Naive thymus-derived CD4-positive, alpha-beta T cell (primary cell): ENCODE measurements around the gene PTGDR2. TPM values are rescaled to one million over a fixed set of nuclear protein-coding genes. Genes with fewer than 3 reads are reported as not detected.

Experiments
- ATAC-seq: fragments of 150-1000 bp; cut with Tn5 transposase; 2 replicates; pipeline ENCODE4 v1.10.0; 2021; ENCODE audit warnings: mild to moderate bottlenecking, moderate library complexity
- CTCF ChIA-PET: fragments of 350-600 bp; sonication (Branson Sonifier 250); formaldehyde crosslinking; loops from one replicate; lab custom pipeline; 2021; ENCODE audit warnings: antibody characterized with exemption; lab: Charles Lee
- POLR2A ChIA-PET: fragments of 350-600 bp; sonication (Branson Sonifier 250); formaldehyde crosslinking; loops from one replicate; lab custom pipeline; 2021; ENCODE audit warnings: antibody characterized with exemption, inconsistent platforms; lab: Charles Lee
- DNase-seq, 9 donors: peaks; one replicate each; pipeline versions ENCODE4 v3.0.0 to v3.0.0-alpha.2; 2020 to 2022; ENCODE audit warnings: mixed read lengths in 1 of 9
- H3K27ac ChIP-seq: one replicate; pipeline ENCODE4 v1.7.0; 2013; ENCODE audit warnings: mild to moderate bottlenecking, low read depth, low read length, moderate library complexity
- H3K27me3 ChIP-seq, 2 donors: one replicate each; pipeline ENCODE4 v1.7.0; 2013; ENCODE audit warnings: low read length in 2 of 2, mild to moderate bottlenecking in 2 of 2, moderate library complexity in 2 of 2; ENCODE audit not compliant: control insufficient read depth in 2 of 2, insufficient read depth in 2 of 2
- H3K36me3 ChIP-seq, 3 experiments: 1 replicate in 2 of 3; 2 replicates in 1 of 3; pipeline ENCODE4 v1.7.0; 2013; ENCODE audit warnings: low read length in 3 of 3, mild to moderate bottlenecking in 3 of 3, moderate library complexity in 1 of 3; ENCODE audit not compliant: insufficient read depth in 3 of 3, control insufficient read depth in 2 of 3
- H3K4me1 ChIP-seq, 2 donors: one replicate each; pipeline ENCODE4 v1.7.0; 2013; ENCODE audit warnings: low read length in 2 of 2, mild to moderate bottlenecking in 2 of 2, moderate library complexity in 1 of 2; ENCODE audit not compliant: control insufficient read depth in 2 of 2, insufficient read depth in 2 of 2
- H3K4me3 ChIP-seq: 2 replicates; pipeline ENCODE4 v1.7.0; 2013; ENCODE audit warnings: mild to moderate bottlenecking, low read length
- H3K9me3 ChIP-seq, 3 experiments: 1 replicate in 2 of 3; 2 replicates in 1 of 3; pipeline ENCODE4 v1.7.0; 2013; ENCODE audit warnings: low read length in 3 of 3; ENCODE audit not compliant: control insufficient read depth in 2 of 3
- H3K27ac Mint-ChIP-seq, 9 donors: one replicate each; pipeline ENCODE4 v1.8.0; 2020 to 2022; ENCODE audit warnings: mixed read lengths in 9 of 9, mild to moderate bottlenecking in 8 of 9, moderate library complexity in 5 of 9, inconsistent platforms in 2 of 9
- H3K27me3 Mint-ChIP-seq, 5 donors: one replicate each; pipeline ENCODE4 v1.8.0; 2021 to 2022; ENCODE audit warnings: mixed read lengths in 5 of 5, mild to moderate bottlenecking in 1 of 5
- H3K36me3 Mint-ChIP-seq, 5 donors: one replicate each; pipeline ENCODE4 v1.8.0; 2020 to 2022; ENCODE audit warnings: mixed read lengths in 5 of 5, mild to moderate bottlenecking in 3 of 5, inconsistent platforms in 1 of 5
- H3K4me1 Mint-ChIP-seq, 7 donors: one replicate each; pipeline ENCODE4 v1.8.0; 2020 to 2022; ENCODE audit warnings: mixed read lengths in 7 of 7, mild to moderate bottlenecking in 3 of 7, inconsistent platforms in 1 of 7
- H3K4me3 Mint-ChIP-seq, 10 donors: one replicate each; pipeline ENCODE4 v1.8.0; 2020 to 2022; ENCODE audit warnings: mild to moderate bottlenecking in 10 of 10, mixed read lengths in 10 of 10, moderate library complexity in 6 of 10, inconsistent platforms in 2 of 10
- H3K9me3 Mint-ChIP-seq, 11 donors: one replicate each; pipeline ENCODE4 v1.8.0; 2020 to 2022; ENCODE audit warnings: mixed read lengths in 11 of 11, mild to moderate bottlenecking in 4 of 11, inconsistent platforms in 1 of 11, moderate library complexity in 1 of 11
- intact Hi-C, 2 donors: fragments of 100-400 bp; cut with micrococcal nuclease; formaldehyde crosslinking; loops; one replicate each; pipeline ENCODE4 v1.15.1; 2023
- polyA plus RNA-seq, 2 donors: library from polyadenylated mRNA; unstranded; fragments of 300-500 nt; fragmentation: Illumina TruSeq; gene quantifications; one replicate each; pipeline ENCODE4 v1.2.3, GENCODE V29; 2021
- total RNA-seq, 6 experiments: library from RNA in 5 of 6; stranded (reverse) in 5 of 6; gene quantifications; 1 replicate in 5 of 6; 2 replicates in 1 of 6; pipeline ENCODE4 v1.2.3 and lab custom pipeline; 2021 to 2026

PTGDR2 gene
- total and polyA plus RNA-seq, 7 experiments from 2014 or later = 0.08 to 4.5 (median 0.65) TPM; not detected in 2

DNA sequence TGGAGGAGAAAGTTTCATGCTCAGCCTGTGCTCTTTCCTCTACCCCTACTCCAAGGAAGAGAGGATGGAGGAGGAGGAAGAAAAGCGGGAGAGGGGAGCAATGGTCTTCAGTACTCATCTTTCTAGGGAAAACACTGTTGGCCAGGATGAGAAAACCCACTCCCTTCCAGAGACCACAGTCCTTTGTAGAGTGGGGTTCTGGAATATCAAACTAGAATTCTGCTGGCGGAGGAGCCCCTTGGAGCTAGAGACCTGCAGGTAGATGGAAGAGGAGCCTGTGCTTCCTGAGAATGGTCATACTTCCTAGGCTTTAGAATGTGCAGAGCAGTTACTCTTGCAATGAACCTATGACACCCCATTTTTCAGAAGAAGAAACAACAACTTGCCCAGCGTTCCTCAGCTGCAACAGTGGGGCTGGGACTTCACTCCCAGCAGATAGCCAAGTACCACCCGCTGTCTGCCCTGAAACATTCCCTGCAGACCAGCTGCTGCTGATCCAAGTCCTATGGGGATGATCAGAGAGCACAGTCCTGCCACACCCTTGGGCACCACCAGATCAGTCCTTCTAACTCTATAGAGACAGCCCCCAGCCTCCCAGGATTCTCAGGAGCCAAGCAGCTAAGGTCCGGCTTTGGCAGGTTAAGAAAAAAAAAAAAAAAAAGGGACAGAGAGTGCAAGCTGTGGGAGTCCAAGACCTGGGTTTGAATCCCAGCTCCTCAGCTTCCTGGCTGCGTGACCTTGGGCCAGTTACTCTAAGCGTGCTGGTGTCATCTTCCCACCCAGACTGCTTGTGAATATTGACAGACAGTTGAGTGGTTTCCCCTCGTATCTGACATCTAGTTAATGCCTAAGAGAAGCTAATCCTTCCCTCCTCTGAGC lies 664 bp downstream of the PTGDR2 start:
- intact Hi-C loops = no loop called here
- Histone ChIP-seq H3K27ac (no peak overlapping the region), H3K4me3 (no peak overlapping the region), H3K36me3 (peaks cover 3 to 28% (median 6%) of the 10 kb centered on the region in 3 experiments), H3K27me3 (no peaks in the 10 kb centered on the region), H3K9me3 (no peaks in the 10 kb centered on the region), H3K4me1 (peaks cover 7% of the 10 kb centered on the region in 2 donors)
- ChIA-PET CTCF (interaction anchor here (1.4 kb wide), 1 partner anchor 44 kb away, joined by 5 read pairs; no protein-coding TSS in a partner anchor), POLR2A (no interaction called here)
- H3K36me3 Mint-ChIP-seq = peaks cover 4 to 20% (median 18%) of the 10 kb centered on the region in 5 donors
- DNase-seq (no peak), ATAC-seq (no peak)
- H3K27me3 Mint-ChIP-seq = peaks cover 0 to 2% (median 0%) of the 10 kb centered on the region in 5 donors
- no peak overlapping the region for H3K4me3 Mint-ChIP-seq
- peaks cover 13 to 22% (median 19%) of the 10 kb centered on the region in 7 donors for H3K4me1 Mint-ChIP-seq
- peaks cover 0 to 2% (median 0%) of the 10 kb centered on the region in 11 donors for H3K9me3 Mint-ChIP-seq
- peak overlapping the region in 2 of 9 donors; percentile 21 to 62 for H3K27ac Mint-ChIP-seq

DNA sequence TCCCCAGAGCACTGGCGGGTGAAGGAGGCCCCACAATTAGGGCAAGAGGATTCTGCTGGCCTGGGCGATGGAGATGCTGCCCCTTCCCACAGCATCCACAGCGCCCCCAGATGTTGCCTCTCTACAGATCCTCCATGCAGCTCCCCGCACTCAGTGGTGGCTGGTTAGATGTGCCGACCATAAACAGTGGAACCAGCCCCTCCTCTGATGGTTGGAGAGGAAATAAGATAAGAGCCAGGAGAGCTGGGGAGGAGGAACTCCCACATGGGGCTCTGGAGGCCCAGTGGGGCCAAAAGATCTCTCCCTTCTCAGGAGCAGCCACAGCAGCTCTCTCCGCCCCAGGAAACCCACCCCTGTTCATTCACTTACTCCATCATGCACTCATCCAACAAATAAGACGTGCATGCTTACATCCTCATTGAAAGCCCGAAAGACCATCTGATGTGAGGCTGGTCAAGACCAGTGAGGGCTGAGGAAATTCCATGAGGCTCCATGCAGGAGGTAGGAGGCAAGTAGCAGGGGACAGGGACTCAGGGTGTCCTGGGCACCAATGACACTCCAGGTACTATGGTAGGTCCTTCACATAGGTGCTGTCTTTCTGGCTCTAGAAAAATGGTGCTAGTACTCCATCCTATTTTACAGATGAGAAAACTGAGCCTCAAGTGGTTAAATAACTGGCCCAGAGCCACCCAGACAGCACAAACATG lies 1.5 kb downstream of the PTGDR2 start:
- Histone ChIP-seq H3K4me3 (no peak overlapping the region), H3K9me3 (no peaks in the 10 kb centered on the region), H3K27me3 (no peaks in the 10 kb centered on the region), H3K27ac (no peak overlapping the region), H3K36me3 (peaks cover 6 to 36% (median 11%) of the 10 kb centered on the region in 3 experiments), H3K4me1 (peaks cover 7% of the 10 kb centered on the region in 2 donors)
- Mint-ChIP-seq H3K27me3 (peaks cover 0 to 2% (median 0%) of the 10 kb centered on the region in 5 donors), H3K4me3 (no peak overlapping the region), H3K9me3 (peaks cover 0 to 2% (median 0%) of the 10 kb centered on the region in 11 donors), H3K4me1 (peaks cover 12 to 21% (median 18%) of the 10 kb centered on the region in 7 donors), H3K36me3 (peaks cover 5 to 26% (median 18%) of the 10 kb centered on the region in 5 donors), H3K27ac (no peak overlapping the region)
- intact Hi-C loops = no loop called here
- ChIA-PET CTCF (no interaction called here), POLR2A (no interaction called here)
- no peak for ATAC-seq
- DNase-seq = no peak

DNA sequence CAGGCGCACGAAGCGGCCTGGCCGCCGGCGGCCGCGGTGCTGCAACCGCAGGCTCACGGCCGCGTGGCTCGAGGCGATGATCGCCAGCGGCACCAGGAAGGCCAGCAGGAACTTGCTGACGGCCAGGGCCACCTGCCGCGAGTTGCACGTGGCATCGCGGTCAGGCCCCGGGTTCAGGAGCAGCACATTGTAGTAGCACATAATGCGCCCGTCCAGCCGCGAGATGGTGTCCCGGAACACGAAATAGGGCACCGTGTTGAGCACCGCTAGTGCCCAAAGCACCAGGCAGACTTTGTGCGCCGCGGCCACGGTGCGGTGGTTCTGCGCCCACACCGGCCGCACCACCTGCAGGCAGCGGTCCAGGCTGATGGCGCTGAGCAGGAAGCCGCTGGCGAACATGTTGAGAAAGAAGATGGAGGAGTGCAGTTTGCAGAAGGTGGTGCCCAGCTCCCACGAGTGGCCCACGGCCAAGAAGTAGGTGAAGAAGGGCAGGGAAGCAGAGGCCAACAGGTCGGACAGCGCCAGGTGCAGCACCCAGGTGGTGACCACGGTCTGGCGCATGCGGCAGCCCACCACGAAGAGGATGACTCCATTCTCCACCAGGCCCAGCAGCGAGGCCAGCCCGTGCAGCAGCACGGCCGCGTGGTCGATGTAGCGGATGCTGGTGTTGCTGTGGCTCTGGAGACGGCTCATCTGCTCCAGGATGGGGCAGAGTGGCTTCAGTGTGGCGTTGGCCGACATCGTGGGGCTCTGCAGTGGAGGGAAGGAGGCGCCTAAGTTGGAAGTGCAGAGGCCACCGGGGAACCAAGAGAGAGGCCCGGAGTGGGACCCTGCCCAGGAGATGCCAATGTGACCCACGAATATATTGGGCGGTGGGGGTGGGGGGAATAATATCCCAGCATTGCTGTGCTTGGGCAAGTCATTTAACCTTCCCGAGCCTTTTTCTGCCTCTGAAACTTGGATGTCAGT lies 2.5 kb downstream of the PTGDR2 start:
- H3K4me1 Mint-ChIP-seq = peaks cover 1 to 11% (median 8%) of the 10 kb centered on the region in 7 donors
- no peak for DNase-seq

DNA sequence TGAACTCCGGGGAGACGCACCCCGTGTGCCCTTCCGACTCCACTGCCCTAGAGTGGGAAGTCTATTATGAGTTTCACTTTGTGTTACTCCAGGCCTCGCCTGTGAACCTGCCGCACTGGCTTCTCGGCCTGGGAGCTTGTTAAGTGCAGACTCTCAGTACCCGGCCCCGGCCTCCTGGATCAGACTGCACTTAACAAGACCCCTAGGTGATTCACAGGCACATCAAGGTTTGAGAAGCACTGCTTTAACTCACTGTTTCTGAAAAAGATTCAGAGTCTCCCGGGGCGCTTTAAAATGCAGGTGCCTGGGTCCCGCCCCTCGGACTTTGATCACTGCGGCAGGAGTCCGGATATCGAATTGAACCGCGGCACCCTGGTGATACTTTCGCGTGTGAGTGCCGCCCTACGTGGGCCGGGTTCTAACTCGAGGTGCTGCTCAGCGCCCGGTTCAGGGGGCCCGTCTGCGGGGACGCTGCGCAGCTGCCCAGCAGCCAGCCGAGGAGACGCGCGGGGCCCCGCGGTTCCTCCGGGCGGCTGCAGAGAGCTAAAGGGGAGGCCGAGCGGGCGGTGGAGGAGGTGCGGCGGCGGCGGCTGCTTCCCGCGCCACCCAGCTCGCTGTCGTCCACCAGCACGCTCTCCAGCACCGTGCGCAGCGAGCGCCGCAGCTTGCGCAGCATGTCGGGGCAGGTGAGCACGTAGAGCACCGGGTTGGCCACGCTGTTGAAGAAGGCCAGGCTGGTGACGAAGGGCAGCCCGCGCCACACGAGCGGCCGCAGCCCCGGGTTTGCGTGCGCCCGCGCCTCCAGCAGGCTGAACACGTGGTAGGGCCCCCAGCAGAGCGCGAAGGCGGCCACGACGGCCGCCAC lies 3.4 kb downstream of the PTGDR2 start:
- intact Hi-C loops = no loop called here
- POLR2A ChIA-PET = no interaction called here
- Histone ChIP-seq H3K4me3 (no peak overlapping the region), H3K4me1 (no peaks in the 10 kb centered on the region), H3K27ac (no peak overlapping the region), H3K9me3 (no peaks in the 10 kb centered on the region), H3K36me3 (peaks cover 6 to 55% (median 12%) of the 10 kb centered on the region in 3 experiments), H3K27me3 (no peaks in the 10 kb centered on the region)
- Mint-ChIP-seq H3K4me1 (peaks cover 0 to 7% (median 4%) of the 10 kb centered on the region in 7 donors), H3K36me3 (peaks cover 5 to 33% (median 18%) of the 10 kb centered on the region in 5 donors), H3K27ac (no peak overlapping the region), H3K27me3 (peaks cover 0 to 2% (median 0%) of the 10 kb centered on the region in 5 donors), H3K9me3 (no peaks in the 10 kb centered on the region), H3K4me3 (no peak overlapping the region)
- no peak for DNase-seq
- CTCF ChIA-PET = no interaction called here
- ATAC-seq = no peak

More for the DNA sequence above, 2.5 kb downstream of the PTGDR2 start:
- H3K27ac ChIP-seq = no peak overlapping the region
- peak overlapping the region in 1 of 9 donors; percentile 38 for H3K27ac Mint-ChIP-seq
- H3K27me3 ChIP-seq = no peaks in the 10 kb centered on the region
- peaks cover 0 to 2% (median 0%) of the 10 kb centered on the region in 5 donors for H3K27me3 Mint-ChIP-seq
- peaks cover 5 to 33% (median 18%) of the 10 kb centered on the region in 5 donors for H3K36me3 Mint-ChIP-seq
- ChIA-PET POLR2A (no interaction called here), CTCF (no interaction called here)
- H3K4me3 Mint-ChIP-seq = no peak overlapping the region
- H3K4me3 ChIP-seq = no peak overlapping the region
- no peaks in the 10 kb centered on the region for H3K9me3 Mint-ChIP-seq
- H3K9me3 ChIP-seq = no peaks in the 10 kb centered on the region
- no peak for ATAC-seq
- H3K4me1 ChIP-seq = no peaks in the 10 kb centered on the region
- intact Hi-C loops = no loop called here
- H3K36me3 ChIP-seq = peaks cover 6 to 46% (median 12%) of the 10 kb centered on the region in 3 experiments

DNA sequence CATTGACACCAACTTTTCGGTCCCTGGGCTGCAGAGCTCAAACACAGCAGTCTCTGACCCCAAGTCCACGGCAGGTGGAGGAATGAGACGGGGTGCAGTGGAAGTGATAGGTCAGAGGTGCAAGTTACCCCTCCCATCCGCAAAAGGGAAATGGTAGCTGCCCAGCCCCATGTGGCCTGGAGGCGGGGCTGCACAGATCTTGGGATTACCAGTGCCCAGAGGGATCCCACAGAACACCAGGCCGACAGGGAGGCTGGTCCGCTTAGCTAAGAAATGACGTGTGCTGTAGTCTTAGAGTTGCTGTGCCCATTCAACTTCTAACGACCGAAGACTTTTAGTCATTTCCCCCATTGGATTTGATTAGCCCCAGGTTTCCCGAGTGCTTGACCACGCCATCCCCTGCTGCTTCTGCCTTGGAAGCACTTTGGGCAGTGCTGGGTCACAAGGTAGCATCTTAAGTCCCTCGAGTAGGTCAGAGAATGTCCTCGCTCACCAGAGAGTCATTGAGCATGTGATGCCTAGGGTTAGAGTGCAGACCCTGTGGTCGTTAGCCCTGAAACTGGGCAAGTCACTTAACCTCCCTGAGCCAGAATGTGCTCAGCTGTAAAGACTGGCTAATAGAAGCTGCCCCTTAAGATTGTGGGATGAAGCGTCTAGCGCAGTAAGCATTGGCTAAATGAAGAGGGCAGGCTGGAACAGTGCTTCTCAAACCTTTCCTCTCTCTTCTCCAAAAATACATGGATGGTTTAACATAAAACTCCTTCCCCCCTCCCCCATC lies 4.2 kb downstream of the PTGDR2 start:
- no peak for ATAC-seq
- H3K4me1 Mint-ChIP-seq = peaks cover 0 to 7% (median 4%) of the 10 kb centered on the region in 7 donors
- POLR2A ChIA-PET = no interaction called here
- H3K4me3 Mint-ChIP-seq = no peak overlapping the region
- DNase-seq = no peak
- intact Hi-C loops = no loop called here
- no peaks in the 10 kb centered on the region for H3K9me3 ChIP-seq
- peaks cover 0 to 2% (median 0%) of the 10 kb centered on the region in 5 donors for H3K27me3 Mint-ChIP-seq
- CTCF ChIA-PET = interaction anchor here (0.5 kb wide), 1 partner anchor 405 kb away, joined by 8 read pairs; no protein-coding TSS in a partner anchor
- H3K4me1 ChIP-seq = no peaks in the 10 kb centered on the region
- H3K36me3 ChIP-seq = peaks cover 6 to 58% (median 12%) of the 10 kb centered on the region in 3 experiments
- no peaks in the 10 kb centered on the region for H3K9me3 Mint-ChIP-seq
- H3K27ac ChIP-seq = no peak overlapping the region
- no peak overlapping the region for H3K4me3 ChIP-seq
- H3K27ac Mint-ChIP-seq = no peak overlapping the region
- no peaks in the 10 kb centered on the region for H3K27me3 ChIP-seq
- peaks cover 5 to 33% (median 18%) of the 10 kb centered on the region in 5 donors for H3K36me3 Mint-ChIP-seq
